Measurements from ENCODE around the gene SH2D4B. TPM values are rescaled to one million over a fixed set of nuclear protein-coding genes. Genes with fewer than 3 reads are reported as not detected.

The SH2D4B gene
- total RNA-seq (under 1 TPM in 1 of 5 donors, not detected in 4; 0.18 TPM), polyA plus RNA-seq (under 1 TPM in 1 of 3 donors, not detected in 2; 0.03 TPM)
- long read RNA-seq, donor 1: 0 reads
- long read RNA-seq, donor 2: 0 reads
- long read RNA-seq, donor 3: 0 reads
- long read RNA-seq, donor 4: 0 reads
- long read RNA-seq, donor 5: 0 reads
- long read RNA-seq, donor 6: 0 reads
- long read RNA-seq, donor 7: 0 reads
- long read RNA-seq, donor 8: 0 reads
- long read RNA-seq, donor 9: 0 reads
- long read RNA-seq, donor 10: 0 reads

DNA sequence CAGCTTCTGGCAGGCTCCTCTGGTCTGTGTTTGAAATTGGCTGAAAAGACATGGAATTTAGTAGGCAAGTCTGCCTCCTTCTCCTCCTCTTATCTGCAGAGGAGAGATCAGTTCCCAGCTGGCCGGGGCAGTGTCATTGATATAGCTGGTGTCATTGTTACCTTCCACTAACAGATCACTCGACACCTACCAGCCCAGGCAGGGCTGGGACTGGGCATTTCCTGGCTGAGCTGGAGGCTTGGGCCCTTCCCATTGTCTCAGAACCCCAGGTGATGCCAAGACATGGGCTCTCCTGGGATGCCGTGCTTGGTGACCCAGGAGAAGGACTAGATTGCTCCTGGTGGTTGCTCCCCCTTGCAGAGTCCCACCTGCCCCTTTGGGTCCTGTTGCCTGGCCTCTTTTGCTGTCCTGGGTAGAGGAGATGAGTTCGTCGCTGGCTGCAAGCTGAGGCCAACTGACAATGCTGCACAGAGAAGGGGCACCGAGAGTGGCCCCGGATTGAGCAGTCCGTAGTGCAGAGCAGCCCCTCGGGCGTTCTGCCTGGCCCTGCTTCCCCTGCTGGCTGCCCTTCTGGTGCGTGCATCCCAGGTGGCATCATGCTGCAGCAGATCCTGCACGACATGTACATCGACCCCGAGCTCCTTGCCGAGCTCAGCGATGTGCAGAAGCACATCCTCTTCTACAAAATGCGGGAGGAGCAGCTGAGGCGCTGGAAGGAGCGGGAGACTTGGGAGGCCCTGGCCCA, at the start of gene SH2D4B:
SH2D4B (plus strand) TSS at position 167 of the 745 bp plus-strand sequence; CDS start at position 597, 430 bp downstream.
- TF ChIP-seq POLR2A (IDR thresholded peaks at IDR 0.05) (no peak), POLR2AphosphoS5 (IDR thresholded peaks at IDR 0.05) (no peak), EP300 (IDR thresholded peaks at IDR 0.05) (no peak)
- TF ChIP-seq, protein P1, sequence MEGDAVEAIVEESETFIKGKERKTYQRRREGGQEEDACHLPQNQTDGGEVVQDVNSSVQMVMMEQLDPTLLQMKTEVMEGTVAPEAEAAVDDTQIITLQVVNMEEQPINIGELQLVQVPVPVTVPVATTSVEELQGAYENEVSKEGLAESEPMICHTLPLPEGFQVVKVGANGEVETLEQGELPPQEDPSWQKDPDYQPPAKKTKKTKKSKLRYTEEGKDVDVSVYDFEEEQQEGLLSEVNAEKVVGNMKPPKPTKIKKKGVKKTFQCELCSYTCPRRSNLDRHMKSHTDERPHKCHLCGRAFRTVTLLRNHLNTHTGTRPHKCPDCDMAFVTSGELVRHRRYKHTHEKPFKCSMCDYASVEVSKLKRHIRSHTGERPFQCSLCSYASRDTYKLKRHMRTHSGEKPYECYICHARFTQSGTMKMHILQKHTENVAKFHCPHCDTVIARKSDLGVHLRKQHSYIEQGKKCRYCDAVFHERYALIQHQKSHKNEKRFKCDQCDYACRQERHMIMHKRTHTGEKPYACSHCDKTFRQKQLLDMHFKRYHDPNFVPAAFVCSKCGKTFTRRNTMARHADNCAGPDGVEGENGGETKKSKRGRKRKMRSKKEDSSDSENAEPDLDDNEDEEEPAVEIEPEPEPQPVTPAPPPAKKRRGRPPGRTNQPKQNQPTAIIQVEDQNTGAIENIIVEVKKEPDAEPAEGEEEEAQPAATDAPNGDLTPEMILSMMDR (IDR thresholded peaks at IDR 0.05): no peak
- no peaks in the 10 kb centered on the region for H3K27me3 ChIP-seq
- H3K4me3 ChIP-seq: no peak within 1 kb of the TSS
- H3K36me3 ChIP-seq: no peaks in the 10 kb centered on the region
- WGBS, 5 donors: 89 to 94% (median 93%) methylated on average over 17 to 19 of the region's 19 CpGs
- no peak for DNase-seq
- H3K9me3 ChIP-seq: no peaks in the 10 kb centered on the region
- peak within 1 kb of the TSS in 1 of 5 donors; percentile 63 for H3K27ac ChIP-seq
- peaks cover 4 to 11% (median 7%) of the 10 kb centered on the region in 4 donors for H3K4me1 ChIP-seq
- intact Hi-C loops (cut with DNase I; ENCODE audit: low total_unique reads): no loop called here

DNA sequence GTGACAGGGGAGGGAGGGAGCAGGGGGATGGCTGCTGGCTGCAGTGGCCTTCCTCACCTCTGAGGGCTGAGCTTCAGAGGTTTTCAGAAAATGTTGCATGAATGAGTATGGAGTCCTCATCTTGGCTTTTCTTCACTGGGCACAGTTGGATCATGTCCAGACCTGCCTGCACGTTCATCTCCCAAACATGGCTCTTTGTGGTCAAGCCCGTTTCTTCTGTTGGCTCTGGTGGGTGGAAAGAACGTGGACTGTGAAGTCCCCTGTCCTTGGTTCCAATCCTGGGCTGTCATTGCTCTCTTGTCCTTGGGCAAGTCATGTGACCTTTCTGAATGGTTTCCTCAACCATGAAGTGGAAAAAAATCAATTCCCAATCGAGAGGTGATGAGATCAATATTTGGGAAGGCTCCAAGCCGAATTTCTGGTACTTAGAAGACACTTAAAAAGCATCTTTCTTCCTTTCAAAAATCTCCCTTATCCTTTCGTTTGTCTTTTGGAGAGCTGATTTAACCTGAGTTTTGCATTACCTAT, 49.1 kb upstream of the SH2D4B start:
- H3K27me3 ChIP-seq: no peaks in the 10 kb centered on the region
- H3K4me3 ChIP-seq: no peak overlapping the region
- H3K9me3 ChIP-seq: no peaks in the 10 kb centered on the region
- intact Hi-C loops (cut with DNase I; ENCODE audit: low total_unique reads): no loop called here
- peaks cover 56 to 100% (median 68%) of the 10 kb centered on the region in 4 donors for H3K4me1 ChIP-seq
- H3K27ac ChIP-seq: peak overlapping the region in 3 of 5 donors; percentile 46 to 75 (median 74)
- WGBS, 5 donors: 67 to 77% (median 77%) methylated on average over 6 of the region's 6 CpGs
- DNase-seq: peak in 1 of 2 donors; percentile 17
- TF ChIP-seq EP300 (IDR thresholded peaks at IDR 0.05) (no peak), POLR2AphosphoS5 (IDR thresholded peaks at IDR 0.05) (no peak), POLR2A (IDR thresholded peaks at IDR 0.05) (no peak)
- TF ChIP-seq, protein P1 (IDR thresholded peaks at IDR 0.05): no peak
- H3K36me3 ChIP-seq: peaks cover 14 to 42% (median 31%) of the 10 kb centered on the region in 4 donors

DNA sequence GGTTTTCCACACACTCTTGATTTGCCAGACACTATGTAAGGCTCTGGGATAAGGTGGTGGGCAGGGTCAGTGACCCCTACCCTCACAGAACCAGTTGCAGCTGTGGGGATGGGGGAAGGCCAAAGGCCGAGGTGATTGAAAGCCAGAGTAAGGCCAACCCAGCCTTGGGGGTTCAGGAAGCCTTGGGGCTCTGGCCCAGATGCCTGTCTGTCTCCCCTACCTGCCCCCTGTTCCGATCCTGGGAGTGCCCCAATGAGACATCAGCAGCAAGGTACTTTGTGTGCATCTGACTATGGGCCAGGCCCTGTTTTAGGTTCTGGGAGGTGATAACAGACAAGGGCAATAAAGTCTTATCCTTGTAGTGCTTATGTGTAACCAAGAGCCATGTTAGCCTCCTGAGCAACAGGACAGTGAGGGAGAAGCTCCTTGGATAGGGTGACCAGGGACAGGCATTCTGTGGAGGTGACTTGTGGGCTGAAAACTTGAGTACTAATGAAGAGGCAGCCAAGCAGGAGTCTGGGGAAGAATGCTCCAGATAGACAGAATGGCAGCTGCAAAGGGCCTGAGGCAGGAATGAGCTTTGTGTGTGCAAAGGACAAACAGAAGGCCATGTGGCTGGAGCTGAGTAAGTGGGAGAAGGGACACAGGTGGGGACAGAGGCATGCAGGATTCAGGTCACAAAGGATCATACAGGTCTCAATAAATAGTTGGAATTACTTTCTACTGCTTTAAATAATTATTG, 48.2 kb upstream of the SH2D4B start:
- H3K4me3 ChIP-seq: no peak overlapping the region
- TF ChIP-seq POLR2A (IDR thresholded peaks at IDR 0.05) (no peak), EP300 (IDR thresholded peaks at IDR 0.05) (no peak), POLR2AphosphoS5 (IDR thresholded peaks at IDR 0.05) (no peak)
- TF ChIP-seq, protein P1 (IDR thresholded peaks at IDR 0.05): no peak
- no peak overlapping the region for H3K27ac ChIP-seq
- peaks cover 60 to 100% (median 71%) of the 10 kb centered on the region in 4 donors for H3K4me1 ChIP-seq
- intact Hi-C loops (cut with DNase I; ENCODE audit: low total_unique reads): no loop called here
- WGBS, 5 donors: 90 to 100% (median 99%) methylated on average over 2 of the region's 2 CpGs
- no peaks in the 10 kb centered on the region for H3K27me3 ChIP-seq
- H3K36me3 ChIP-seq: peaks cover 14 to 42% (median 34%) of the 10 kb centered on the region in 4 donors
- H3K9me3 ChIP-seq: no peaks in the 10 kb centered on the region
- DNase-seq: no peak
